Vagina (tissue), 2 donors: ENCODE results near the gene DFFA. TPM values are rescaled to one million over a fixed set of nuclear protein-coding genes. Genes with fewer than 3 reads are reported as not detected.
A peak's percentile ranks its signal among the peaks of the same experiment; 100 is the strongest.
"Not testable (repeated sequence)": the region's sequence is repeated elsewhere in the genome, so short reads cannot be mapped to it uniquely, and the experiment has no call there.

ENCODE experiments used
- DNase-seq, 2 donors: peaks; one replicate each; pipeline ENCODE4 v3.0.0-alpha.2; 2017; ENCODE audit errors: extremely low spot score in 2 of 2
- H3K27ac ChIP-seq: fragments of 200-600 bp; sonication (generic); one replicate; pipeline ENCODE4 v1.5.1; 2019
- H3K27me3 ChIP-seq: fragments of 200-600 bp; sonication (generic); one replicate; pipeline ENCODE4 v1.5.1; 2019
- H3K36me3 ChIP-seq, 2 donors: fragments of 200-600 bp; sonication (generic); one replicate each; pipeline ENCODE4 v1.5.1; 2017 to 2019
- H3K4me1 ChIP-seq: fragments of 200-600 bp; sonication (generic); one replicate; pipeline ENCODE4 v1.5.1; 2019
- H3K4me3 ChIP-seq, 2 donors: fragments of 200-600 bp; sonication (generic); 1 replicate in 1 of 2; 2 replicates in 1 of 2; pipeline ENCODE4 v1.5.1; 2016 to 2019
- H3K9me3 ChIP-seq: fragments of 200-600 bp; sonication (generic); one replicate; pipeline ENCODE4 v1.5.1; 2019
- POLR2A ChIP-seq, 2 donors: fragments of 450-650 bp; IDR thresholded peaks; one replicate each; pipeline ENCODE4 v1.6.1; 2017; ENCODE audit warnings: antibody characterized with exemption in 2 of 2, mild to moderate bottlenecking in 2 of 2, moderate library complexity in 2 of 2
- POLR2AphosphoS5 ChIP-seq, 2 donors: sonication (generic); formaldehyde crosslinking; IDR thresholded peaks; one replicate each; pipeline ENCODE4 v1.9.0; 2017; ENCODE audit warnings: antibody characterized with exemption in 2 of 2, mild to moderate bottlenecking in 2 of 2, low read depth in 1 of 2; ENCODE audit not compliant: insufficient read depth in 1 of 2
- intact Hi-C: fragments of 100-400 bp; cut with DNase I; formaldehyde crosslinking; loops from one replicate; pipeline ENCODE4 v1.15.1; 2023
- total RNA-seq: library from RNA; depleted of rRNA; stranded (reverse); fragments of >200 nt; gene quantifications from one replicate; pipeline ENCODE4 v1.2.3, GENCODE V29; 2016
- TF ChIP-seq, protein P1 (sequence below), 3 experiments: fragments of 450-650 bp in 2 of 3; fragments of 200-600 bp in 1 of 3; sonication (generic) in 1 of 3; IDR thresholded peaks; one replicate each; pipeline ENCODE4 v1.5.1; 2017 to 2019; ENCODE audit warnings: antibody characterized with exemption in 3 of 3, mild to moderate bottlenecking in 2 of 3, moderate library complexity in 2 of 3

DFFA gene
- total RNA-seq, 1 donor from 2014 or later = 16.2 TPM

DNA sequence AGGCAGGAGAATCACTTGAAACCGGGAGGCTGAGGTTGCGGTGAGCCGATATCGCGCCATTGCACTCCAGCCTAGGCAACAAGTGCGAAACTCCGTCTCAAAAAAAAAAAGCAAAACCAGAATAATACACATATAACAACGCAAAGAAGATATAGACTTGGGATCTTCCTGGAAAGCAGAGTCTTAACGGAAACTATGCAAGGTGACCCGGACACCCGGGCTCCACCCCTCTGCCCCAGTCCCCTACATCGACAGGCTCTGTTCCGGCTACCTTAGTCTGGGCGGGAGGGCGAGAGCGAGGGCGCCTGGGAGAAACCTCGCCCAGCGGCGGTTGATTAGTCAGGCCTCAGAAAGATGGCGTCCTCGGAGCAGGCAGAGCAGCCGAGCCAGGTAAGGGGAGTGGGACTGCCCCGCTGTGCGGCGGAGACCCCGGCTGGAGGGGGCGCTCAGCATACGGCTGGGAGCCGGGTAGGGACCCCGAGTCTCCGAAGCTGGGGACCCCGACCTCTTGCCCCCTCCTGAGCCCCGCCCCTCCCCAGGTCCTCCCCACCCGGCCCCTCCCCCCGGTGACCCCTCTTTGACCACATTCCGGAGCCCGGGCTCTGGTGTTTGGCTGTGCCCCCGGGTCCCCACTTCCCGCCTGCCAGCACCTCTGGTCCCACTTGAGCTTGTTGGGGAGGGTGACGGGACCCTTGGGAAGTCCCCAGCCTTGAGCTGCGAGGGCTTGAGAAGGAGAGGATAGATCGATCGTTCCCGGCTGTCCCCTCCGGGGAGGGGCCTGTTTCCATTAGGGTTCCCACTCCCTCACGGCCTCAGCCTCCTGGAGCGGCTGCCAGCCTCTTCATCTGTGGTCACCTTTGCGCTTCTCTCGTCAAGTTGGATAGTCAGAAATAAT lies 2.5 kb upstream of the DFFA start, which contains the start of gene PEX14:
Gene PEX14 (plus strand): TSS at position 338 of the 895 bp plus-strand sequence. CDS start 17 bp downstream, at position 355.
- no peak for DNase-seq
- H3K4me1 ChIP-seq = peaks cover 28% of the 10 kb centered on the region
- H3K27me3 ChIP-seq = no peaks in the 10 kb centered on the region
- TF ChIP-seq POLR2A (IDR thresholded peaks at IDR 0.05) (peak in 1 of 2 donors; percentile 16), POLR2AphosphoS5 (IDR thresholded peaks at IDR 0.05; ENCODE audit: insufficient read depth in 1 of 2, low read depth in 1 of 2) (peak; percentile 47 to 65)
- TF ChIP-seq, protein P1, sequence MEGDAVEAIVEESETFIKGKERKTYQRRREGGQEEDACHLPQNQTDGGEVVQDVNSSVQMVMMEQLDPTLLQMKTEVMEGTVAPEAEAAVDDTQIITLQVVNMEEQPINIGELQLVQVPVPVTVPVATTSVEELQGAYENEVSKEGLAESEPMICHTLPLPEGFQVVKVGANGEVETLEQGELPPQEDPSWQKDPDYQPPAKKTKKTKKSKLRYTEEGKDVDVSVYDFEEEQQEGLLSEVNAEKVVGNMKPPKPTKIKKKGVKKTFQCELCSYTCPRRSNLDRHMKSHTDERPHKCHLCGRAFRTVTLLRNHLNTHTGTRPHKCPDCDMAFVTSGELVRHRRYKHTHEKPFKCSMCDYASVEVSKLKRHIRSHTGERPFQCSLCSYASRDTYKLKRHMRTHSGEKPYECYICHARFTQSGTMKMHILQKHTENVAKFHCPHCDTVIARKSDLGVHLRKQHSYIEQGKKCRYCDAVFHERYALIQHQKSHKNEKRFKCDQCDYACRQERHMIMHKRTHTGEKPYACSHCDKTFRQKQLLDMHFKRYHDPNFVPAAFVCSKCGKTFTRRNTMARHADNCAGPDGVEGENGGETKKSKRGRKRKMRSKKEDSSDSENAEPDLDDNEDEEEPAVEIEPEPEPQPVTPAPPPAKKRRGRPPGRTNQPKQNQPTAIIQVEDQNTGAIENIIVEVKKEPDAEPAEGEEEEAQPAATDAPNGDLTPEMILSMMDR (IDR thresholded peaks at IDR 0.05) = no peak
- peak within 1 kb of the TSS; percentile 91 to 98 for H3K4me3 ChIP-seq
- H3K36me3 ChIP-seq = no peaks in the 10 kb centered on the region
- intact Hi-C loops = no loop called here
- H3K27ac ChIP-seq = peak within 1 kb of the TSS; percentile 87
- no peaks in the 10 kb centered on the region for H3K9me3 ChIP-seq

DNA sequence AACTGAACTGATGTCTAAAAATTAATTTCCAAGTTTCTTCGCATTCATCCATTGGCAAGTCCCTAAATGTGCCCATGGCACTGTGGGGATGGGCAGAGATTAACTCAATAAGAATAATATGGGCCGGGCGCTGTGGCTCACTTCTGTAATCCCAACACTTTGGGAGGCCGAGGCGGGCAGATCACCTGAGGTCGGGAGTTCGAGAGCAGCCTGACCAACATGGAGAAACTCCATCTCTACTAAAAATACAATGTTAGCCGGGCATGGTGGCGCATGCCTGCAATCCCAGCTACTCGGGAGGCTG lies 1.9 kb upstream of the DFFA start:
- peak overlapping the region; percentile 91 to 98 for H3K4me3 ChIP-seq
- H3K27ac ChIP-seq = peak overlapping the region; percentile 87
- intact Hi-C loops, H3K9me3 ChIP-seq, DNase-seq, H3K27me3 ChIP-seq, H3K36me3 ChIP-seq: not testable (repeated sequence)
- peaks cover 28% of the 10 kb centered on the region for H3K4me1 ChIP-seq

DNA sequence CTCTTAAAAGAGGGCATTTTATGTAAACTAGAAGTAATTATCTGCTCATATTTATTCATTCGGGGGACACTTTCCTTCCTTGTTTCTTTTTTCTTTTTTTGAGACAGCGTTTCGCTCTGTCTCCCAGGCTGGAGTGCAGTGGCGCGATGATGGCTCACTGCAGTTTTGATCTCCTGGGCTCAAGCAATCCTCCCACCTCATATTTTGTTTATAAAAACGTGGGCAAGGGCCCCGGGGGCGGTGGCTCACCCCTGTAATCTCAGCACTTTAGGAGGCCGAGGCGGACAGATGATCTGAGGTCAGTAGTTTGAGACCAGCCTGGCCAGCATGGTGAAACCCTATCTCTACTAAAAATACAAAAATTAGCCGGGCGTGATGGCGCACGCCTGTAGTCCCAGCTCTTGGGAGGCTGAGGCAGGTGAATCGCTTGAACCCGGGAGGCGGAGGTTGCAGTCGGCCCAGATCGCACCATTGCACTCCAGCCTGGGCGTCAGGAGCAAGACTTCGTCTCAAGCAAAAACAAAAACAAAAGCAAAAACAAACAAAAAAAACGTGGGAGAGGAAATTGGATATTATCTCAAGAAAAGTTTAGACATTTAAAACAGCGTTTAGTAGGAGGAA lies 926 bp upstream of the DFFA start:
- H3K9me3 ChIP-seq = no peaks in the 10 kb centered on the region
- no peak for DNase-seq
- intact Hi-C loops = no loop called here
- H3K27ac ChIP-seq = no peak overlapping the region
- TF ChIP-seq POLR2AphosphoS5 (IDR thresholded peaks at IDR 0.05; ENCODE audit: insufficient read depth in 1 of 2, low read depth in 1 of 2) (no peak), POLR2A (IDR thresholded peaks at IDR 0.05) (no peak)
- TF ChIP-seq, protein P1 (IDR thresholded peaks at IDR 0.05) = no peak
- H3K4me3 ChIP-seq = peak overlapping the region in 1 of 2 donors; percentile 77
- no peaks in the 10 kb centered on the region for H3K27me3 ChIP-seq
- H3K4me1 ChIP-seq = peaks cover 28% of the 10 kb centered on the region
- H3K36me3 ChIP-seq = peaks cover 0 to 8% of the 10 kb centered on the region in 2 donors

DNA sequence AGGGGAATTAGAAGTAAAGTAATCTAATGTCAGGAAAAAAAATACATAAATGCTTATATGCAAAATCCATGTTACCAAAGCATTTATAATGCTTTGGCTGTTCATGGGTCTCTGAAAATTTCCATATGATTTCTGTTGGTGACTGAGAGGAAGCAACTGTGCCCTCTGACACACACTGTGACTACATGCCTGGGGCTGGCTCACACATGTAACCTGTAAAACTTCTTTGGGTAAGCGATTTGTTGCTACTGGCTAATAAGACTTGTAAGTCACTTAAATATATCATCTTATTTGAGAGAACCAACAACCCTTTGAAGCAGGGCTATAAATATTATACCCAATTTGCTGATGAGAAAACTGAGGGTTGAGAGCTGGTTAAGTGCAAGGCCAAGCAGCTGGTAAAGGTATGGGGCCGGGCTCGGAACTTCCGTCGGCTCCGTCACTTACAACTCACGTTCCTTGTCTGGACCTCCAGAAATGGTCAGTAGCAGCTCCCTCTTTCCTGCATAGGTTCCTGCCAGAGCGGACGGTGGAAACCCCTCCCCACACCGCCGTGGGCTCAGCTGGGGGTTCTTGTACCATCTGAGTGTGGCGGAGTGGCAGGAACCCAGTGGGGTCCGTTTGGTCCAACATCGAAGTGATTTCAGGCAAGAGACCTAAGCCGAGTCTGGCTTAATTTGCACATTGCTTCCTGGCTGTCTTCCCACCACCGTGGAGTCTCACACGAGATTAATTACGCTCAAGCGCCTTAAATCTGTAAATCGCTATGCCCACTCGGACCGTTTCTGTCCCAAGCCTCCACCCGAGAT lies 714 bp downstream of the DFFA start:
- Histone ChIP-seq H3K27ac (peak overlapping the region; percentile 78), H3K36me3 (peaks cover 0 to 24% of the 10 kb centered on the region in 2 donors), H3K9me3 (no peaks in the 10 kb centered on the region), H3K4me1 (peaks cover 28% of the 10 kb centered on the region), H3K4me3 (peak overlapping the region; percentile 77 to 81), H3K27me3 (no peaks in the 10 kb centered on the region)
- no peak for DNase-seq
- intact Hi-C loops = no loop called here
- TF ChIP-seq, protein P1 (IDR thresholded peaks at IDR 0.05) = no peak
- TF ChIP-seq POLR2AphosphoS5 (IDR thresholded peaks at IDR 0.05; ENCODE audit: insufficient read depth in 1 of 2, low read depth in 1 of 2) (no peak), POLR2A (IDR thresholded peaks at IDR 0.05) (no peak)

DNA sequence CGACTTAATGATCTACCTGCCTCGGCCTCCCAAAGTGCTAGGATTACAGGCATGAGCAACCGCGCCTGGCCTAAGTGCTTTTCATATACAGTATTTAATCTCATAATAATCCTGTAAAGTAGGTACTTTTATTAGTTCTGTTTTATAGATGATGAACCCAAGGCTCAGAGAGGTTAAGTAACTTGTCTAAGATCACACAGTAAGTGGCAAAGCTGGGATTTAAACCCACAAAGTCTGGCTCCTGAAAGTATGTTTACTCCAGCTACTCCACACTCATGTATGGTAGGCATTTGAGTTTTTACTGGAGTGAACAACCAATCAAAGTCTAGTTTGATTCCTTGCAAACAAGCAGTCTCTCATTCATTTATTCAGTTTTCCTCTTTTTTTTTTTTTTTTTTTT lies 2.3 kb downstream of the DFFA start:
- Histone ChIP-seq H3K27ac (no peak overlapping the region), H3K4me1 (peaks cover 17% of the 10 kb centered on the region), H3K9me3 (no peaks in the 10 kb centered on the region), H3K27me3 (no peaks in the 10 kb centered on the region), H3K4me3 (no peak overlapping the region), H3K36me3 (peaks cover 0 to 40% of the 10 kb centered on the region in 2 donors)
- TF ChIP-seq POLR2AphosphoS5 (IDR thresholded peaks at IDR 0.05; ENCODE audit: insufficient read depth in 1 of 2, low read depth in 1 of 2) (no peak), POLR2A (IDR thresholded peaks at IDR 0.05) (no peak)
- TF ChIP-seq, protein P1 (IDR thresholded peaks at IDR 0.05) = no peak
- no peak for DNase-seq
- intact Hi-C loops = no loop called here
